GM19193 (cell line): ENCODE data around the gene ZNF366.

Experiments
- POLR2A ChIP-seq: IDR thresholded peaks from 4 replicates; pipeline ENCODE4 v1.6.1; 2011; ENCODE audit not compliant: insufficient read depth, insufficient read length; ENCODE audit errors: extremely low read depth

ZNF366 gene

DNA sequence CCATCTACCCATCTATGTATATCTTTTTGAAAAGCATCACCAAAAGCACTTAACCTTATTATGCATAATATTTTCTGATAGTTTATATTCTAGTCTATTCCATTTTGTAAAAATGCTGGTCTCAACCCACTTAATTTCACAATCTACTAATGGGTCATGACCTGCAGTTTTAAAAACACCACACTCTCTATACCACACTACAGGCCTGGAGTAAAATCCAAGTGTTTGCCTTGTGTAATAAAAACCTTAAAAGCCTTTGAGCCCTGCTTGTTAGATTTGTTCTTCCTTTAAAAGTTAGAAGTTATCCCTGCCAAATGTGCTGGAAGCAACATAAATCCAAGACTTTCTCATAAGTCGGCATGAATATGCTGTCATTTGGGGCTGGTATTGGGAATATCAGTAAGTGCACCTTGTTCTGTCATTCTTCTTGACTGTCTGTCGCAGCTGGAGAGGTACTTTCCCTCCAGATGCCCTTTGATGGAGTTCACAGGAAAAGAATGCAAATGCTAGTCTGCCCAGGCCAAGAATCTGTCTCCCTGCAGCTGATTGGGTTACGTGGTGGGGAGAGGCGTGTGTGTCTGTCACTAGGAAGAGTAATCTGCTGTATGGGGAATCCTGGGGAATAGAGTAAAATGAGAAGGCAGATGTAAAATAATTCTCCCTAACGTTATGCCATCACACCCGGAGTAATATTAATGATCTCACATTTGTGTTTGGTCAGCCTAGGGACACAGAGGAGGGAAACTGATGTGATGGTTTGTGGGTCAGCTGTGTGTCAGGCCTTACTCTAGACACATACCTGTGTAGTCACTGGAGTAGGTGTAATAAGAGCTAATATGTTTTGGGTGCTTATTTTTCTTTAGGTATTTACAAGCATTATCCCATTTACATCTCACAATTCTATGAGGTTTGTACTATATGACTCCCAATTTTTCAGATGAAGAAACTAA lies 79.4 kb downstream of the ZNF366 start:
- no peak for TF ChIP-seq POLR2A

- no peak for TF ChIP-seq POLR2A
Measured at GRCh38 chr5:72427016-72427415, 80.2 kb downstream of the ZNF366 start.

- no peak for TF ChIP-seq POLR2A
Measured at GRCh38 chr5:72426019-72426418, 81.2 kb downstream of the ZNF366 start.

DNA sequence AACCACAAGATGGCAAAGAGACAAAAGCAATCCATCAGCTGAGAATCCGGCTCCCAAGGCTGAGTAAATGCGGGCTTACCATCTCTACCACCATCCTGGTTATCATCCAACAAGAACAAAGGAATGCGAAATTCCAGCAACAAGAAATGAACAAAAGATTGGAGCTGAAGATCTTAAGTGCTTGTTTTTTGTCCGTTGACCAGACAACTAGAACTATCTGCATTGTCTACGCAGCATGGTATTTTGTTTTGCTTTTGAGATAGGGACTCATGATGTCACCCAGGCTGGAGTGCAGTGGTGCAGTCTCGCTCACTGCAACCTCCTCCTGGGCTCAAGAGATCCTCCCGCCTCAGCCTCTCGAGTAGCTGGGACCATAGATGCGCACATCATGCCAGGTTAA lies 88.9 kb downstream of the ZNF366 start:
- TF ChIP-seq POLR2A: no peak

- no peak for TF ChIP-seq POLR2A
Measured at GRCh38 chr5:72417333-72418062, 89.7 kb downstream of the ZNF366 start.

GRCh38 chr5:72415616-72416325 lies 91.4 kb downstream of the ZNF366 start:
- no peak for TF ChIP-seq POLR2A

GRCh38 chr5:72412283-72413055 lies 94.7 kb downstream of the ZNF366 start:
- no peak for TF ChIP-seq POLR2A

GRCh38 chr5:72410688-72411295 lies 96.4 kb downstream of the ZNF366 start:
- TF ChIP-seq POLR2A: no peak

- no peak for TF ChIP-seq POLR2A
Measured at GRCh38 chr5:72408603-72409002, 98.6 kb downstream of the ZNF366 start.

DNA sequence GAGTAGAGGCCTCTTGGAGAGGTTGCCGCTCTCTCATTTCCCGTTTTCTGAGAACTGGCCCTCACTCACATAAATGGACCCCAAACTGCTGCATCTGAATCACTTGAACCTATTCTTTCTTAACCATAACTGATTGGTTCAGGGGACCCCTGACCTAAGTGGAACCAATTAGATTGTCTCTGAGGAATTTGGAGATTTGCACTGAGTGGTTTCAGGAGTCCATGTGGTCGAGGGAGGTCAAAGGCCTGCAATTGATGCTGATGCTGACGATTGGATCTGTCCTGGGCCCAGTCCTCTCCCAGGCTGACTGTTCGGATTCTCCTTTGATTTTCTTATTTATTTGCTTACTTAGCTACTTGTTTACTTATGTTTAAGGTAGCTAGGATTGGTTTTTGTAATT lies 99.1 kb downstream of the ZNF366 start:
- TF ChIP-seq POLR2A: no peak

DNA sequence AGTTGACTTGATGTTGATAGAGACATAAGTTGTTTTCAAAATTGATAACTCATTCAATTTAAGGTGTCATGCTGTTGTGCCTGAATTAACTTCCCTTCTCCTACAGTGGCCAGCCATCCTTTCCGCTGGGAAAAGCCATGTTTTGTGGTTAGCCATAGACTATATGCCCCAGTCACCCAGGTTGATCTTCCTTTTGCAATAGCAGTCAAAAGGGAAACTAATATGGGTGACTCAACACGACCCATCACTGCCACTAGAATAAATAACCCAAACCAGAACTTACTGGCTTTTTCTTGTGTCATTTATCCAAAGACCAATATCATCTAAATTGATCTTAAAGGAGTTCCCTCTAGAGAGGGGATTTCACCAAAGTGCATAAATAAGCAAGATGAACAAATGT lies 99.7 kb downstream of the ZNF366 start:
- TF ChIP-seq POLR2A: no peak

- no peak for TF ChIP-seq POLR2A
Measured at GRCh38 chr5:72407078-72407477, 100.1 kb downstream of the ZNF366 start.

GRCh38 chr5:72402959-72403628 lies 104.1 kb downstream of the ZNF366 start:
- no peak for TF ChIP-seq POLR2A
